Stimulated activated CD4-positive, alpha-beta T cell treated with anti-CD3 and anti-CD28 coated beads, Interleukin-1b, Interleukin-23, amount 100 ng/mL, for 24 hours (primary cell): ENCODE data around the gene KDM2B.

ENCODE experiments used
- DNase-seq, 4 experiments: peaks; one replicate each; pipeline ENCODE4 v3.0.0-alpha.2; 2020; ENCODE audit warnings: low read depth in 4 of 4, low spot score in 1 of 4

Gene KDM2B

DNA sequence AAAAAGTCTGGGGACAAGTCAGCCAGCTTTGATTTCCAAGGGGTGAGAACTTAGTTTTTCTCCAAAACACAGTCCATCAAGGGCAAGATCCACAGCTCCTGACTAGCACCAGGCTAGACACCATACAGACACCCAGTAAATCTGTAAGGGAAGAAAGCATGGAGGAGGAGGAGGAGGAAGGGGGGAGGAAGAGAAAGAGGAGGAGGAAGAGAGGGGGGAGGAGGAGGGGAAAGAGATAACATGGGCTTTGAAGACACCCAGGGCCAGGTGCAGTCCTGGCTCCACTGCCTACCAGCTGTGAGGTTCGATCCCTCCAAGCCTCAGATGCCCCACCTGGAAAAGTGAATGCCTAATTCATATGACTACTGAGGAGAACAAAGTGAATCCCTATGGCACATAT lies 18.3 kb downstream of the KDM2B start:
- DNase-seq = no peak

DNA sequence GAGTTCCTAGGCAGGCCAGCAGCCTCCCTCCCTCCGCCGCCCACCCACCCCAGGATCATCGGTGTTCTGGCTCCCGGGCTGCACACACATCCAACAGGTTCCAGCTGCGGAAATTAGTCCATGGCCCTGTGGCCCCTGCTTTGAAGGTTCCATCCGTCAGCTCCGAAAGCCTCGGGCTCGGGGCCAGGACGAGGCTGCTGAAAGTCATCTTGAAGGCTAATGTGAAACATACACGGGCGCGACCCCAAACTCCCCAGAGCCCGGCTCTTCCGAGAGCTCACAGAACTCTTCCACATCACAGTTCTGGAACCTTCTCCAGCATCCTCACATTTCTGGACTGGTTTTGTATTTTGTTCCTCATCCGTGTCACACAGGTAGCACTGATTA lies 19.8 kb downstream of the KDM2B start:
- no peak for DNase-seq

DNA sequence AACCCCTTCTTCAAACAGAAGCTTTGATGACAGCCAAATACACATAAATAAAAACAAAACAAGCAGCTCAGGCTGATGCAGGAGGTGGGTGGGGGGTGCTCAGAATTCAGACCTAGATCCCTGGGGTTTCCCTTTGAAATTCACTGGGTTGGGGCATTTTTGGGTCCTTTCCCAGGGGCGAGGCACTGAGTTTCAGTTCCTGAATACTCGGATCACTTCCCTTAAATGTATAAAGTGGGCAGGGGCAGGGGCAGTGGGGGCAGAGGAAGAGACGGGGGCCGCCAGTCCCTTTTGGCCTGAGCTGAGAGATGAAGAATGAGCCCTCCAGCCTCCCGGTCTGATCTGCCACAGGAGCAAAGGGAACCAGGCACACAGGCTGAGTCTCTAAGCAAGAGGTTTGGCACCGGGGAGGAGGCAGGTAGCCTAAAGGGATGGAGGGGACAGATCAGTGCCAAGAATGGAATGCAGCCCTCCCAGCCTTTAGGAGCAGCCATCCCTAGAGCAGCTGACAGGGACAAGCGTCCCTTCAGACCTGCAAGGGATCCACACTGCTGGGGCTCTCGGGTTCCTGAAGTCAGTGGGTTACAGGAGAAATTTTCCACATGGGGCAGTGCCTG lies 20.3 kb downstream of the KDM2B start:
- no peak for DNase-seq

DNA sequence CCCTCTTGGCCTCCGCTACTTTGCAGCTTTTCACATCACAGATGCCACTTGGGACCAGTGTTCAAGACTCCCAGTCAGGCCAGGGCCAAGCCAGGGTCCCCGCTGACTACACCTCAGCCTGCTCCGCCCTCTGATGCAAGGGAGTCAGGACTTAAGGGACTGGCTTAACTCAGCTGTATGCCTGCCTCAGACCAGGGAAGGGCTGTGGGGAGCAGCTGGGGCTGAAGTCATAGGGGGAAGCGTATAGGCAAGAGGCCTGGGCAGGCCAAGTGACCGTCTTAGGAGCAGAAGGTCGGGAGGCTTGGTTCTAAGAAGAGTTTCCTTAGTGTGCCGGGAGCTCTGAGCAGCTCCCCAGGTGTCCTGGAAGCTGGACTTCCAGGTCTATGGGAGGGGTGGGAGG lies 21.9 kb downstream of the KDM2B start:
- DNase-seq = no peak

DNA sequence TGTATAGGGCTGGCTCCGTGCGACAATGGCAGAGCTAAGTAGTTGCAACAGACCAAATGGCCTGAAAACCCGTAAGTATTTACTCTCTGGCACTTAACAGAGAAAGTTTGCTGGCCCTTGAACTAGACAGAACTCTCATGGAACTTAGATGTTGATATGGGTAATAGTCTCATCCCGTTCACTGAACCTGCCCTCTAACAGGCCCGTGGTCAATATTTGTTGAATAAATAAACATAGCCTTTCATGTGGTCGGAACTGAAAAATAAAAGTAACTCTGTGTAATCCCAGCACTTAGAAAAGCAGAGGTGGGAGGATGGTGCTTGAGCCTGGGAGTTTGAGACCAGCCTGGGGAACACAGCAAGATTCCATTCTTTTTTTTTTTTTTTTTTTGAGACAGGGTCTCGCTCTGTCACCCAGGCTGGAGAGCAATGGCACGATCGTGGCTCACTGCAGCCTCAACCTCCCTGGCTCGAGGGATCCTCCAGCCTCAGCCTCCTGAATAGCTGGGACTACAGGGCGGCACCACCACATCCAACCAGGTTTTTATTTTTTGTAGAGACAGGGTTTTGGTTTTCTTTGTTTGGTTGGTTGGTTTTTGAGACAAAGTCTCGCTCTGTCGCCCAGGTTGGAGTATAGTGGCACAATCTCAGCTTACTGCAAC lies 29.7 kb downstream of the KDM2B start:
- DNase-seq = no peak

DNA sequence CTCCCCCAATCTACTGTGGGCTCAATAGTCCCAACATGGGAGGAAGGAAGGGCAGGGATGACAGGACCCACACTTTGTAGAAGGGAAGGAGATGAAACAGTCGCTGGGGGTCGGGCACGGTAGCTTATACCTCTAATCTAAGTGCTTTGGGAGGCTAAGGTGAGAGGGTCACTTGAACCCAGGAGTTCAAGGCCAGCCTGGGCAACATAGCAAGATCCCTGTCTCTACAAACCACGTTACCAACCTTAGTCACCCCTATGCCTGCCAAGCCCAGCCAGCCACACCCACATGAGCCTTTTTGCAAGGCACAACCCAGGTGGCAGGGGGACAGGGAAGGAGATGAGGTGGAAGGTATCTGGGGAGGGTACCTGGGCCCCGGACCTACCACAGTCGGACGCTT lies 31.7 kb downstream of the KDM2B start:
- DNase-seq = no peak

DNA sequence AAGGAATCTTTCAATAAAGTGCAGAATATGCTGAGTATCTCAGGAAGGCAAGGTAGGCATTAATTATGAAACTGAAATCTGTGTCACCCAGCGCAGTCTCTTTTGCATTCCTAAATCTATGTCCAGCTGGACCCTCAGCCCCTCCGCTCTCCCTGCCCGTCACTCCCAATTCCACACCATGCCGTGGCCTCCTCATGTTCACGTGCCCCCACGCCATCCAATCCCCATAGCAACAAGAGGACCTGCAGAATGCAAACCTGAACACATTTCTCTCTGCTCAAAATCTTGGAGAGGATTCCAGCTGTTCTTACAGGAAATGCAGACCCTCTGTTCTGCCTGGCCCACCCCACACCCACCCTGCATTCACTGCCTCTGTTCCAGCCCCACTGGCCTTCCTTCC lies 35.3 kb downstream of the KDM2B start:
- DNase-seq = no peak

DNA sequence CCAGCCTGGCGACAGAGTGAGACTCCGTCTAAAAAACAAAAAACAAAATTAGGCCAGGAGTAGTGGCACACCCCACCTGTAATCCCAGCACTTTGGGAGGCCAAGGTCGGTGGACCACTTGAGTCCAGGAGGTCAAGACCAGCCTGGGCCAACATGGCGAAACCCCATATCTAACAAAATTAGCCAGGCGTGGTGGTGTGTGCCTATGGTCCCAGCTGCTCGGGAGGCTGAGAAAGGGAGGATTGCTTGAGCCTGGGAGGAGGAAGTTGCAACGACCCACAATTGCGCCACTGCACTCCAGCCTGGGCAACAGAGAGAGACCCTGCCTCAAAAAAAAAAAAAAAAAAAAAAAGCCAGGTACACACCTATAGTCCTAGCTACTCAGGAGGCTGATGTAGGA lies 37.0 kb downstream of the KDM2B start:
- DNase-seq = no peak

DNA sequence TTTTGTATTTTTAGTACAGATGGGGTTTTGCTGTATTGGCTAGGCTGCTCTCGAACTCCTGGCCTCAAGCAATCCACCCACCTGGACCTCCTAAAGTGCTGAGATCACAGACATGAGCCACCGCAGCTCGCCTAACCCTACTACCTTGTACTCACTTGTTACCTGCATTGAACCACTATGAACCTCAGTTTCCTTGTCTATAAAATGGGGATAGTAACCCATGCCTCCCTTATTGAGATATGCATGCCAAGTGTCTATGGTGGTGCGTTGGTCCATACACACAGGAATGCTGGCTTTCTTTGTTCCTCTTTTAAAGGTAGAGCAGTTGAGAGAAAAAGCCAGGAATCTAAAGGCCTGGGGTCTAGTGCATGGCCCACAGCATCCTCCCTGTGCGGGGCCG lies 40.9 kb downstream of the KDM2B start:
- no peak for DNase-seq

DNA sequence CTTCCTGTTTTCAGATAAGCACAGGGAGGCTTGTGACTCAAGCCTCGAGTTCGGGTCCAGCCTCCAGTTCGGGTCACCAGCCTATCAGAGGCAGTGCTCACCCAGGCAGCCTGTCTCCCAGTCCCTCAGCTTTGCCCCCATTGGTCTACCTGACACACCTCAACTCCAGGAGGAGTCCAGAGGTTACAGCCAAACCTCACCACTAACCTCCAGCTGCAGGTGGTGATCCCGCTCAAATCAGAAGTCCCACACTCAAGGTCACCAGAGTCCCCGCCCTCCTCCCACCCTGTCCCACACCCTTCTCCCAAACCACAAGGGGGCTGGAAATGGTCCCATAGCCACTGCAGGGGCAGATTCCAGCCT lies 42.1 kb downstream of the KDM2B start:
- no peak for DNase-seq

DNA sequence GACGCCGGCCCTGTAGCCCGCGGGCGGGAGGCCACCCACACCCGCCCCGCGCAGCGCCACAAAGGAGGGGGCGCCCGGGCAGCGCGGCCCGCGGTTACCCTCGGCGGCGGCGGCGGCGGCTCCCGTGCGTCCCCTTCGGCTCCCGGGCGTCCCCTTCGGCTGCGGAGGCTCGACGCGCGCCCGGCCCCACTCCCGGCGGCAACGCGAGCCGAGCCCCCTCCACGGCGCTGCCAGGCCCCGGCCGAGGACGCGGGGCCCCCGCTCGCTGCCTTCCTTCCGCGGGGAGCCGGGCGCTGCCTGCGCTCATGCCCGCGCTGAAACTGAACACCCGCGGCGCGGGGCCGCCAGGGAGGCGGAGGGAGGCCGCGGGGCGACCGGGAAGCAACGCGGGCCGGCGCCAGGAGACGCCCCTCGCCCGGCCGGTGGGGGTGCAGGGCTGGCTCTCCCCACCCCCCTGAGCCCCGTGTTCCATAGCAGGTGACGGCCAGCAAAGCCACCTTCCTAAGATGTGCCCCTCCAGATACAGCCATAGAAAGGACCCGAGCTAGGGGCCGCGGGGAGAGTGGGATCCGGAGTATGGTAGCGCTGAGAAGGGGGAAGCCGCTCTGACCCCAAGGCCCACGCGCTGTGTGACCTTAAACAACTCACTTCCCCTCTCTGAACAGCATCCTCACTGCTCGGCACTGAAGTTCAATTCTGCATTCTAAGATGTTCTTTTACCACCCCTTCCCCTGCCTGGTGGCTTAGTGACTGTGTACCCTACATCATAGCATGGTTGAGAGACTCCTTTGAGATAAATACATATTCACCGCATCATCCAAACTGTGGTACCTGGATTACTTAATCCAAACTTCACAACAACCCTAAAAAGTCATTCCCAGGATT lies 42.8 kb downstream of the KDM2B start:
- DNase-seq = no peak

DNA sequence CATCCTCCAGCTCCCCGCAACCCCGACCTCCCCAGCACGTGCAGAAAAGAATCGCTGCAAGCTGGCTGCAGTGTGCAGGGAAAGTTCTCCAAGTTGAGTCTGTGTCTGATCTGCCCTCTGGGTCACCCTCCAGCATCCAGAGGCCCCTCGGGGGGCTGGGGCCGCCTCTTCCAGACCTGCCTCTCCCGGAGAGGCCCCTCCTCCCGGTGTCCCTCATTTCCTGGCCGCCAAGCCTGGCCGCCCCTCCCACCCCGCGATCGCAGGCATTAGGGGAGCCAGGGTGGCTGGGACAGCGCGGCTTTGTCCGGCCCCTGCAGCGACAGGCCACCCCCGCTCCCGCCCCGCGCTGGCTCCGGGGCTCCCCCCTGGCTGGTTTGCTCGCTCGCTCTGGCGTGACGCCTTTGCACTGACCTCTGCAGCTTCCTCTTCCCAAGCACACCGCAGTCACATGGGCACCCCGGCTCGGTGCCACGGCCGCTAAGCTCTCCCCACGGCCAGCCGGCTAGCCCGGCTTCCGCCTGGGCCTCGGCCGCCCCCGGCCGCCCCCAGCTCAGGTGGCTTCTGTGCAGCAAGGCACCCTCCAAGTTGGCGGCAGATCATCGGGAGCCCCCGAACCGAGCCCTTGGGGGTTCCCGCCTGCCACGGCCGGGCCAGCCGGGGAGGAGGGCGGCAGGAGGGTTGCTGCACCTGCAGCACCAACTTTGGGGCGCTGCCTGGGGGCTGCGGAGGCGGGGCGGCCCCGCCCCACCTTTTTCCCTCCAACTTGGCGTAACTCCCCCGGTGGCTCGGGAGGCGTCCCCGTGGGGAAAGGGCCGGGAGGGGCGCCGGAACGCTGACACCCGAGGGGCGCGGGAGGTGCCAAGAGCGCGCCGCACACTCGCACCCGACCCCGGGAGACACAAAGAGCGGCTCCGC lies 43.7 kb downstream of the KDM2B start:
- DNase-seq = peak in 3 of 4 experiments; percentile 16 to 31 (median 24)

DNA sequence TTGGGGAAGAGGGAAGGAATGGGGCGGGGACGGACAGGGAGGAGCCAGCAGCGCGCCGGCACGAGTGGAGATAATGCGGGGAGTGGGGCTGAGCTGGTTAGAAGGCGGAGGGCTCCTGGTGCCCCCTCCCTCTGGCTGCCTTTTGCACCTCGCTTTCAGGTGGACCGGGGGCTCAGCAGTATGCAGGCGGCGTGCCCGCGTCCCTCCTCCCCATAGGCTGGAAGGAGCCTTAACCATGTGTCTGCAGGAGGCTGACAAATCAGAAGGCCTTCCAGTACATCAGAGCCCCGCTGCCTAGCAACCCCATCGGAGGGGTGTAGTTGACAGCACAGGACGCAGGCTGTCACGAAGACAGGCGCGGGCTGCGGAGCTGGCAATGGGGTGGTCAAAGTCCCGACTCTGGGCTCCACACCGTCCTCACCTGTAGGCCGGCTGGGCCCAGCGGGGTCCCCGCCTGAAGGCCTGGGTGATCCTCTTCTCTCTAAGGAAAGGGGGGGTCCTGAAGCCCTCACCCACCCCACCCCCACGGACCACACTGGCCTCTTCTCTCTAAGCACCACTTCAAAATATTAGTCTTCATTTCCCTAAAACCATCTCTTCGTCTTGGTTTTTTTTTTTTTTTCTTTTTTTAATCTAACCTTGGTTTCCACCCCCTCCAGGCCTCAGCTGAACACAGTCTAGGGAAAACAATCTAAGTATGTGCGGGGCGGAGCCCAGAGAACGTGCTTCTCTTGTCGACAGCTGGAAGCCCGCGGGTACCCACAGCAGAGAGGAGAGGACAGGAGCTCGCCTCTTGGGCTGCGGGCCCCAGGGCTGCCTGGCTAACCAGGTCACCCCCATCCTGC lies 44.5 kb downstream of the KDM2B start:
- peak in 2 of 4 experiments; percentile 30 to 39 for DNase-seq

DNA sequence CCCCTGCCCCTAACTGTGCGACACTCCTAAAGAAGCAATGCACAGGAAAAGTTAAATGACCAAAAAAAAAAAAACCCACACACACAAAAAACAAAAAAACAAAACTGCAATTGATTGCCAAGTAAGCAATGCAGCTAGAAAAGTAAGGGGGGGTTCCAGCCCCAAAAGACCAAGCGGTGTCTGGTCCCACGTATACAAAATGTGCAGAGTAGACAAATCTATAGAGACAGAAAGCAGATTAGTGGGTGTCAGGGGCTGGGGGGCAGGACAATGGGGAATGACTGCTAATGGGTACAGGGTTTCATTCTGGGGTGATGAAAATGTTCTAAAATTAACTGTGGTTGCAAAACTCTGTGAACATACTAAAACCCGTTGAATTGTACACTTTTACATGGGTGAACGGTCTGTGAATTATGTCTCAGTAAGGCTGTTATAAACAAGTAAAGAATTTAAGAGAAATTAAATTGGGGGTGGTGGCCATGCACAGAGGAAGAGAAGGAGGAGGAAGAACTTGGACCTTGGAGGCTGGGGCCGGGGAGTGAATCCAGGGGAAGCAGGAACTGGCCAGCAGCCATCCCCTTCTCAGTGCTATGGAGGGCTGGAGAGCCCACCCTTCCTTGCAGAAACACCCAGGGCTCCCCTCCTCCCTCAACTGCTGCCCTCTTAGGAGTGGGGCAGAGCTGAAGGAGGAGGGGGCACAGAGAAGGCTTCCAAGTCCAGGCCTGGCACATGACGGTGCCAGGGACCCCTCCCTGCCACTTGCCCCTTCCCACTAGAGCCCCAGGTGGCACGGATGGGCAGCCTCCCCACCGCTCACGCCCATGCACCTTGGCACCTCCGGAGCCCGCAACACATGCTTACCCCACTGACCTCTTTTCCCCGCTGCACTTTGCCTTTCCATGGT lies 45.4 kb downstream of the KDM2B start:
- DNase-seq = no peak

DNA sequence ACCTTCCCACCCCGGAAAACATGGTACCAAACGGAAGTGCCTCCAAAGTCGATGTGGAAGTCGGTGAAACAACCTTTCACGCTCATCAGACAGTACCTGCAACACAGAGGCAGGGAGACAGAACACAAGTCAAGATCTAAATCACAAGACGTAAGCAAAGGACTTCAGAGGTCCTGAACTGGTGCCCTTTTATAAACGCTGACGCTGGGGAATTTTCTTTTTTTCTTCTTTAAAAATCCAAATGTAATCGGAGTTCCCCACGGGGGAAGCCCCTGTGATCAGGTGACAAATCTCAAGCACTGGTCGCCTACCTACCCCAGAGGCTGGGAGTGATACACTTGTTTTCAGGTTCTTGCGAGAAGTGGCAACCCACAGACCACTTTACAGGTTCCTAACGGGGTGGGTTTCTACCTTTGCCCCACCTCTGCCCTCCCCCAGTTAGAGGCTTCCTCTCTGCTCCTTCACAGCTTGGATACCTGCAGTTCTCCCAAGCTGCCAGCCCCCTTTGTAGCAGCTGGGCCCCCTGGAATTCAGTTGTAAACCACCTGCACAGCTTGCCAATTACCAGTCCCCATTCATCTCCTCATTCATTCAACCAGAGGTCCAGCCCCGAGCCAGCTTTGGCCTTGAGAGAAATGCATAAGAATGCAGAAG lies 46.2 kb downstream of the KDM2B start:
- DNase-seq = peak in 3 of 4 experiments; percentile 21 to 53 (median 38)

DNA sequence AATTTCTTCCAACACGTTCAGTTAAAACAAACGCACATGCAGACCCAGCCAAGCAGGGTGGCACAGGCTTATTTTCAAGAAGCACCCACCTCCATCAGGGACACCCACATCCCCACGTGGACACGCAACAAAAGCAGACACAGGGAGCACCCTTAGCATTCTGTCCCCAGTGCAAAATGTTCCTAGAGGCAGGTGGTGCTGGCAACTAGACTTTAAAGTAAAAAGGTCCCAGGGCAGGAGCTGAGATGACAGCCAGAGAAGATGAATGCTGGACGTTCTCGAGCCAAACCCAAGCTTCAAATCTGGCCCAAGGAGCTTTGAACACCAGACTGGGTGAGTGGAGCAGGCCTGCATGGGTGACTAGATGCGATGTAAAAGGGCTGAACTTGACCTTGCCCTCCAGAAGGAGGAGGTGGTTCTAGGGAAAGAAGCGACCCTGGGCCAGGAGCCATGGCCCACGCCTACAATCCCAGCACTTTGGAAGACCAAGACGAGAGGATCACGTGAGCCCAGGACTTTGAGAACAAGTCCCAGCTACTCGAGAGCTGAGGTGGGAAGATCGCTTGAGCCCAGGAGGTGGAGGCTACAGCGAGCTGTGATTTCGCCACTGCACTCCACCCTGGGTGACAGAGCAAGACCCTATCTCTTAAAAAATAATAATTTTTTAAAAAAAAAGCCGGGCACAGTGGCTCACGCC lies 47.3 kb downstream of the KDM2B start:
- DNase-seq = no peak

DNA sequence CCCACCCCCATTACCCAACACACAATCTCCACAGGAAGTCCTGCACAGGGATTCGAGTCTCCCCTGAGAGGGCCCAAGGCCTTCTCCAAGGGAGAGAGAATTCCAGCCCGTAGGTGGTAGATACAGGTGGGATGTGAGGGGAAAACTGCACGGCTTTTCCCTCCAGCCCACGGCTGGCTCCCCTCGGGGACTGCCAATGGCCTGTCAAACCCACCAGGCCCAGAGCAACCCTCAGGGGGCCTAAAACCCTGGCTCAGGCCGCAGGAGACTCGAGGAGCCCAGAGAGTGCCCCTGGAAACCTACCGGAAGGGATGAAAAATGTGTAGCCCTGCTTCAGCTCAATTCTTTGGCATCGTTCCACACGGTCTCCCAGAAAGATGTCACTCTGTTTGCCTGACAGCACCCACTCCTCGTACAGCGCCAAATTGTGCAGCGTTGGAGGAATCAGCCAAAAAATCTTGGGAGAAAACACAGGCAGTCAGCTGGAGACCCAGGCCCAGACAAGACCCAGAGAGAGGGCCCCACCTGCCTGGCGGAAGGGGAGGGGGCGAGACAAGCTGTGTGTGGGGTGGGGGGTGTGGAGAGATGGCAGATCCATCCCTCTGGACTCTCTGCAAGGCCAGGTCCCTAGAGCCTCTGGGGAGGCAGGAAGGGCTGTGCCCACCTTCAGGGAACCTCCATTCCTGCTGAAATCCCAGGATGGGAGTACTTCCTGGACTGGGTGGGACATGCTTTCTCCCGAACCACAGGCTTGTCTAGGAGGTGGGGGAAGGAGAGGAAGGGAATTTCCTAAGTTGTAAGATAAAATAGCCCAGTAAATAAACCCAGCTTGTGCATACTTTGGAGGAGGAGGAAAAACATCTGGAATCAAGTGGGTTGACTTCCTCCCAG lies 48.1 kb downstream of the KDM2B start:
- no peak for DNase-seq
